ENCODE data around the gene TEX261.

- no peak for TF ChIP-seq CTCF (IDR thresholded peaks at IDR 0.05; ENCODE audit: low read depth, low read length)
- no peak for TF ChIP-seq POLR2A (IDR thresholded peaks at IDR 0.05; ENCODE audit: extremely low read depth, insufficient read length)
- TF ChIP-seq MAX (IDR thresholded peaks at IDR 0.05; ENCODE audit: low read depth, low read length) = no peak
- TF ChIP-seq MYC (IDR thresholded peaks at IDR 0.05; ENCODE audit: low read depth, low read length) = no peak
Observed at GRCh38 chr2:70936979-70937811, 57.5 kb downstream of the TEX261 start.

Measured in NB4 (cell line).